Raji (cell line): ENCODE results near the gene TECPR1.

Experiments
- POLR2A ChIP-seq: IDR thresholded peaks from 2 replicates; pipeline ENCODE4 v1.6.1; 2011; ENCODE audit warnings: low read depth, low read length, control low read depth; ENCODE audit not compliant: insufficient read depth

TECPR1 gene

GRCh38 chr7:98199131-98199530, 52.9 kb downstream of the TECPR1 start:
- TF ChIP-seq POLR2A: no peak

DNA sequence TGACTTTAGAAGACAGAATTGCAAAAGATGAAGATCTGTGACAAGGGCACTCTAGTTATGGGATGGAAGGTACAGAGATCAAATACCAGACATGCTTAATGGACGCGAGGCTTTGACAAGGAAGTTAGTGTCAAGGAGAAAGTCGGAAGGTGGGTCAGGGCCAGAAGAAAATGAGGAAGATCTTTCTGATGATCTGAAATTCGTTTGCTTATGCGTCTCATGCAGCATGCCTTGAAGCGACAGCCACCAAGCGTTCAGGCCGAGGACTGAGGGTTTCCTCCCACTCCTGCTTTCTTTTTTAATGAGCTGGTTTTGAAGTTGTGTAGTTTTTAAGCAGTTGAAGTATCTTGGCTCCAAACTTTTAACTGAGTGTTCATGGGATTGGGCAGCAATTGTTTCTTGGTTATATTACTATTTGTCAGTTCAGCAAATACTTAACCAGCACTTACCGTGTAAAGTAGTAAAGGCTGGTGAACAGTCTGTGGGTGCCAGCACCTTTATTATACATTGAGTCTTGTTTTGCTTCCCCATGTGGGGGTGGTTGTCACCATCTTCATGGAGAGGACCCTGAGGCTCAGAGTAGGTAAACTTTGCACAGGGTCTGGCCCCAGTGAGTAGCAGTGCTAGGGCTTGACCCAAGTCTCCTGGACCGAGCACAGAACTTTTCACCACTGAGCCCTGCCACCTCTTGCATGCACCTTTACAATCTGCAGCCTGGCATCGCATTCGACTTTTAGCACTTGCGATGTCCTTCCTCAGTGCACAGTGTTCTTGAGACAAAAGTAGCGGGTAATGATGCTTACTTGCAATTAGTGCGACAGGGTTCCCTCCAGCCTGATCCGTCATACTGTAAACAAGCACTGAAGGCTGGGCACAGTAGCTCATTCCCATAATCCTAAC, 55.1 kb downstream of the TECPR1 start:
- TF ChIP-seq POLR2A: no peak

DNA sequence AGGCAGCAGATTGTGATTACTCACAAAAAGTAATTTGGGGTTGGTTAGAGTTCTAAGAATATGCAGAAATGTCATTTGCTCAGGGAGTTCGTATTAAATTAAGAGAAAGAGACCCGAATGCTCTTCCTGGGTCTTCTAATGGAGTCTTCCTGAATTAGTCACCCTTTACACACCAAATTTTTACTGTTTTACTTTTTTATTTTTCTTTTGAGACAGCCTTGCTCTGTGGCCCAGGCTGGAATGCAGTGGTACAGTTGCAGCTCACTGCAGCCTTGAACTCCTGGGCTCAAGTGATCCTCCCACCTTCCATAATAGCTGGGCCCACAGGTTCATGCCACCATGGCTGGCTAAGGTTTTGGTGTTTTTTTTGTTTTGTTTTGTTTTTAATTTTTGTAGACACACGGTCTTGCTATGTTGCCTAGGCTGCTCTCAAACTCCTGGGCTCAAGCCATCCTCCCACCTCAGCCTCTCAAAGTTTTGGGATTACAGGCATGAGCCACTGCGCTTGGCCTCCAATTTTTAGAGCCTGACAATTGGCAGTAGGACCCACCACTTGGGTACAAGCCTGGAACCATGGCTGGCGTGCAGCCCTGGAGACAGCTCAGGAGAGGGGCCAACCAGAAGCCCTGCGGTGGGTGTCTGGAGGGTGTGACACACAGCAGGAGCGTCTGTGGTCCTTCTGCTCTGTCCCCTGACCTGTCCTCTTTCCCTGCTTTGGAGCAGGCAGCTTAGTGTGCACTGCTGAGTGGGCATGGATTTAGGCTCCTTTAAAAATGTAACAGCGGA, 57.2 kb downstream of the TECPR1 start:
- TF ChIP-seq POLR2A: no peak

- TF ChIP-seq POLR2A: no peak
These were observed 57.8 kb downstream of the TECPR1 start for GRCh38 chr7:98194186-98194585.

DNA sequence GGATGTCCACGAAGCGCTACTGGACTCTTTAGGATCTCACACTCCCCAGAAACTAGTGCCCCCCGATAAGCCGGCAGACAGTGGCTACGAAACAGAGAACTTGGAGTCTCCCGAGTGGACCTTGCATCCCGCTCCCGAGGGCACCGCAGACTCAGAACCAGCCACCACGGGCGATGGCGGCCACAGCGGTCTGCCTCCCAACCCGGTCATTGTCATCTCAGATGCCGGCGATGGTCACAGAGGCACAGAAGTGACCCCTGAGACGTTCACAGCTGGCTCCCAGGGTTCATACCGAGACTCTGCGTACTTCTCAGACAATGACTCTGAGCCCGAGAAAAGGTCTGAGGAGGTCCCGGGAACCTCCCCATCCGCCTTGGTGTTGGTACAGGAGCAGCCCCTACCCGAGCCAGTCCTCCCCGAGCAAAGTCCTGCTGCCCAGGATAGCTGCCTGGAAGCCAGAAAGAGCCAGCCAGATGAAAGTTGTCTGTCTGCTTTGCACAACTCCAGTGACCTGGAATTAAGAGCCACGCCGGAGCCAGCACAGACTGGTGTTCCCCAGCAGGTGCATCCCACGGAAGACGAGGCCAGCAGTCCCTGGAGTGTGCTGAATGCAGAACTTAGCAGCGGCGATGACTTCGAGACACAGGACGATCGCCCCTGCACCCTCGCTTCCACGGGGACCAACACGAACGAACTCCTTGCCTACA, 58.4 kb downstream of the TECPR1 start:
- no peak for TF ChIP-seq POLR2A

DNA sequence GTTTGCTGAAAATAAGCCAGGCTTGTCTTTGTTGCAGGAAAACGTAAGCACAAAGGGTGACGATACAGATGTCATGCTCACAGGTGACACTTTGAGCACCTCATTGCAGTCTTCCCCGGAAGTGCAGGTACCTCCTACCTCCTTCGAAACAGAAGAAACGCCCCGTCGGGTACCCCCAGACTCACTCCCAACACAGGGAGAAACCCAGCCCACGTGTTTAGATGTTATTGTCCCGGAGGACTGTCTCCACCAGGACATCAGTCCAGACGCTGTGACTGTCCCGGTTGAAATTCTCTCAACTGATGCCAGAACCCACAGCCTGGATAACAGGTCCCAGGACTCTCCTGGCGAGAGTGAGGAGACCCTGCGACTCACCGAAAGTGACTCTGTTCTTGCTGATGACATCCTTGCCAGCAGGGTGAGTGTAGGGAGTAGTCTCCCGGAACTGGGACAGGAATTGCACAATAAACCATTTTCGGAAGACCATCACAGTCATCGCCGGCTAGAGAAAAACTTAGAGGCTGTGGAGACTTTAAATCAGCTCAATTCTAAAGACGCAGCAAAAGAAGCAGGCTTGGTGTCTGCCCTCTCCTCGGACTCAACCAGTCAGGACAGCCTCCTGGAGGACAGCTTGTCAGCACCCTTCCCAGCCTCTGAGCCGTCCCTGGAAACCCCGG, 59.1 kb downstream of the TECPR1 start:
- TF ChIP-seq POLR2A: no peak

DNA sequence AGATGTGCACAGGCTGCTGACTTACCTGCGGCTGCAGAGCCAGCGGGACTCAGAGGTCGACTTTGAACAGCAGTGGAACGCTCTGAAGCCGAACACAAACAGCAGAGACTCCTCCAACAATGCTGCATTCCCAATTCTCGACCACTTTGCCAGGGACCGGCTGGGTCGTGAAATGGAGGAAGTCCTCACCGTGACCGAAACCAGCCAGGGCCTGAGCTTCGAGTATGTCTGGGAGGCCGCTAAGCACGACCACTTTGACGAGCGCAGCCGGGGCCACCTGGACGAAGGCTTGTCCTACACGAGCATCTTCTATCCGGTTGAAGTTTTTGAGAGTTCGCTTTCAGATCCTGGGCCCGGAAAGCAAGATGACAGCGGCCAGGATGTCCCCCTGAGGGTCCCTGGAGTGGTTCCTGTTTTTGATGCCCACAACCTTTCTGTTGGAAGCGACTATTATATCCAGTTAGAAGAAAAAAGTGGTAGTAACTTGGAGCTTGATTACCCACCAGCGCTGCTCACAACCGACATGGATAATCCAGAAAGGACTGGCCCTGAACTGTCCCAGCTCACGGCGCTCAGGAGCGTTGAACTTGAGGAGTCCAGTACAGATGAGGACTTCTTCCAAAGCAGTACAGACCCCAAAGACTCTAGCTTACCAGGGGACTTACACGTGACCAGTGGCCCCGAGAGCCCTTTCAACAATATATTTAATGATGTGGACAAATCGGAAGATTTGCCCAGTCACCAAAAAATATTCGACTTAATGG, 60.2 kb downstream of the TECPR1 start:
- no peak for TF ChIP-seq POLR2A

- TF ChIP-seq POLR2A: no peak
These were observed 62.5 kb downstream of the TECPR1 start for GRCh38 chr7:98189559-98189958.

GRCh38 chr7:98187138-98187502, 64.9 kb downstream of the TECPR1 start:
- TF ChIP-seq POLR2A: no peak

DNA sequence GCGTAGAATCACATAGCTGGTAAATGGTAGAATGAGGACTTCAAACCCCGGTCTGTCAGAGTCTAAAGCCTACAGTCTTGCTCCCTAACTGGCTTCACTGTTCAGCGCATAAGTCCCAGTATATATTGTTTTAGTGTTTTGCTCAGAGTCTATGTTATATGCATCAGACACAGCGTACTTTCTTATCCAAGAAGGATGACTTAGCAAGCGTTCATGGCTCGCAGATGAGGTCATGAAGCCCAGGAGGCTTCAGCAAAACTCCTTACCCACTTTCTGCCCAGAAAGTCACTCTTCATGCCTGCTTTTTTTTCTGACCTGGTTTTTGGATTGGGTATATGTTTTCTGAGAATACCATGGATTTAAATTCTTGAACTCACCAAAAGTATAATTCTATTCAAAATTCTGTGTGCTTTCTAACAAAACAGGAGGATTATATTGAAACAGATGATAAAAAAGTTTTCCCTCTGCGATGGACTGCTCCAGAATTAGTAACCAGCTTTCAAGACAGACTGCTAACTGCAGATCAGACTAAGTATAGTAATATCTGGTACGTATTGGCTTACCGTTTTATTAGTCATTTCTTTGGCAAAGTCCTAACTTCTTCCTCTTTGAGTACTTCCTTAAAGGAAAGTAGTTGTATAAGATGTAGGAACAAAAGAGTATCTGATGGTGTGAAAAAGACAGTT, 65.4 kb downstream of the TECPR1 start:
- no peak for TF ChIP-seq POLR2A

DNA sequence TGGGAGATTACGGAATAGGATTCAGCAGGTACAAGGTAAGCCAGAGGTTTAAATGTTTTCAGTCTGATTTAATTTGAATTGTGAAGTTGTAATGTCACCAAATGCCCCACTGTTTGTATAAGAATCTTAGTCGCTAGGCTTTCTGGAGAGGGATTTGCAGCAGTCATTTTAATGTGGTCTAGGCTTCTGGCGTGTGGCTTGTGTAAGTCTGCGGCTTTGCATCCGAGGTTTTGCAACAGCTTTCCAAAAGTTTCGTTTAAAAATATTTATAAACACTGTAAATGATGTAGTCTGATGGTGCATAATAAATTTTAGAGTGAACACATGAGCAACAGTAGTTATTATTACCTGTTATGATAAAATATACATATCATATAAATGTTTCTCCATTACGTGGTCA, 66.9 kb downstream of the TECPR1 start:
- no peak for TF ChIP-seq POLR2A

DNA sequence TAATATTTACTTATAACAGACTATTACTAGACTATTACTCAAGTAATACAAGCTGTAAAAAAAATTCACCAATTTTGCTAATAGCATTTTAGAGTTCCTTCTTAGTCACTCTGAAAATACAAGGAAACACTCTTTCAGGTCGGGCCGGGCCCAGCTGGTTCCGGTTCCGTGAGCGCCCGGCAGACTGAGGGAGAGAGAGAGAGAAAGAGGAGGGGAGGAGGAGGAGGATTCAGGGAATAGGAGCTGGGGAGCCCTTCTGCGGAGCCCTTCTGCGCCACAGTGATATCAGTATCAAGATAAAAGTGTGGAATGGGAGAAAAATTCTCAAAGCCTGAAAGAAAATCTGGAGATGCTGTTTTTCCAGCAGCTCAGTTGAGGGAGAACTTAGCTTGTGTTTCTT, 71.3 kb downstream of the TECPR1 start:
- no peak for TF ChIP-seq POLR2A

DNA sequence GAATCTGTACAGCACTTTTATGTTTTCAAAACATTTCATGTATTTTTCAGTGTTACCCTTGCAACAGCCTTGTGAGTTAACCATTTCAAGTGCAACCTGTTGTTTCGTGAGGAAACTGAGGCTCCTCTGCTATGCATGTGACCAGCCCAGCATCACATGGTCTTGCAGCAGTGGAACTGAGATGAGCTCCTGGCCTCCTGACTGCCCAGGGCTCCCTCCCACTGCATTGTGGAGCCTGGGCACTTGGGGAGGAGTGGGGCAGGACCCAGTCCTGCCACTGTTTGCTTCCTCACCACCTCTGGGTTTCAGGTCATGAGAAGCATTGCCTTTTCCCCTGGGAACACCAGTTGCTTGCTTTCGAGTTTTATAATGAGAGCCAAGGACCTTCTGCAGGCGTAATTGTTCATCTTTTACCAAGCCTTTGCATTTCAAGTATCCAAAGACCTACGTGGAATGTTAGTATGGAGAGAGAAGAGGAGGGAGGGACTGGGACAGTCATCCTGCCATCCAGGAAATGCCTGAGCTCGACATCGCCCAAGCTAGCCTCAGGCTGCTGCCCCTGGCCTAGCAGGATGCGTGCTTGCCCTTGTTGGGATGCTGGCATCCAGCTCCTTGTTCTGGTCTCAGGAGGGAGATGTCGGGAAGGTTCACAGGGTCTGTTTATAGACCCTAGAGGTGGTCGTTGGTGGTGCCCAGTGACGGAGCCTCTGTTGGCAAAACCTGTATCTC, 73.1 kb downstream of the TECPR1 start:
- TF ChIP-seq POLR2A: no peak
